NK-92 (cell line): ENCODE results near the gene SYNPO.

Source experiments
- DNase-seq: peaks from one replicate; lab custom pipeline; 2025; ENCODE audit not compliant: unreplicated experiment; lab: John Stamatoyannopoulos, UW

The SYNPO gene

GRCh38 chr5:150641824-150642566, 1.5 kb downstream of the SYNPO start:
- DNase-seq: no peak

DNA sequence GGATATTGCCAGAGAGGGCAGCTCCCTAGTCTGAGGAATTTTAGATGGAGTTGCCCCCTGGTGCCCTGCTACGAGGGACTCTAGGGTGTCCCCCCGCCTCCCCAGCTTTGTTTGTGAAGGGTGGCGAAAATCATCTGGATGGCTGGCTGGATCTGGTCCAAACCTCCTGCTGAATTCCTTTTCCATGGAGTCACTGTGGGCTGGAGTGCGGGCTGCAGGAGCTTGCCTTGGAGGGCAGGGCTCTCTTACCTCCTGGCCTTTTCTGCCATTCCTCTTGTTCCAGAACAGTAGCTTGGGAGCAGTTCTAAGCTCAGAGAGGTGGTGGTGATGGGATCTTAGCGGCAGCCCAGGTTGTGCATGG, 2.1 kb downstream of the SYNPO start:
- DNase-seq: no peak

DNA sequence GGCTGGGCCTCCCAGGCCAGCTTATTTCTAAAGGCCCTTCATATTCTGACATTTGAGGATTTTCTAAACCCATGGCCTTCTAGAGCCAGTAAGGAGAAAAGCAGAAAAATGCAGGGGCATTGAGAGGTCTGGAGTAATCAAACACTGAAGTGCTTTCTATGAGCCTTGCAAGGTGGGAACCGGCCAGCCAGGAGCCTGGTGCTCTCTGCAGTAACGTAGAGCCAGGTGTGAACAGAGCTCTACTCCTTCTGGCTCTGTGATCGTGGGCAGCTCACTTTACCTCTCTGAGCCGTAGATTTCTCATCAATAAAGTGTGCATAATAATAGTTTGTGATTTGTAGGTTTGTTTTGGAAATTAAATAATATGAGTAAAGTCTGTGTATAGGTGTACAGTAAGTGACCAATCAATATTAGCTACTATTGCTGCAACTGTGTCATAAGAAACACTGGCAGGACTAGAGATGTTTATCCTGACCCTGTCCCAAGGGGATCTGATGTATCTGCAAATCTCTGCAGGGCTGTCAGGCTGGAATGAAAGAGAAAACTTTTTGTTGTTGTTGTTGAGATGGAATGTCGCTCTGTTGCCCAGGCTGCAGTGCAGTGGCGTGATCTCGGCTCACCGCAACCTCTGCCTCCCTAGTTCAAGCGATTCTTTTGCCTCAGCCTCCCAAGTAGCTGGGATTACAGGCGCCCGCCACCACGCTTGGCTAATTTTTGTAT, 2.7 kb downstream of the SYNPO start:
- no peak for DNase-seq

- DNase-seq: no peak
These were observed 3.6 kb downstream of the SYNPO start for GRCh38 chr5:150644058-150644457.

DNA sequence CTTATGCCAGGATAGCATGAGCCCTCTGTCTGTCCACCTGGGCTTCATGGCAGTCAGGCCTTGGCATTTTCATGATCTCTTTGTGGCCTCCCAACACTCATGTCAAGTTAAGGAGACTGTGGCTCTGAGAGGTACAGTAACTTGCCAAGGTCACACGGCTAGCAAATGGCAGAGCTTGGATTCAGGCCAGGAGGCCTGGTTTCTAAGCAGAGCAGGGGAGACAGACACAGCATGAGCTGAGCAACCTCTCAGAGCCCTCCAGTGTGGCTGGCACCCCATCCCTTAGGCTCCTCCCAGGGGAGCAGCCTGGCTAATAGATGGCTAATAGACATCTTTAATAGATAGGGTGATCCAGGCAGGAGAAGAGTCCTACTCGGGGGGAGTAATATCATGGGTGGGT, 4.1 kb downstream of the SYNPO start:
- no peak for DNase-seq

DNA sequence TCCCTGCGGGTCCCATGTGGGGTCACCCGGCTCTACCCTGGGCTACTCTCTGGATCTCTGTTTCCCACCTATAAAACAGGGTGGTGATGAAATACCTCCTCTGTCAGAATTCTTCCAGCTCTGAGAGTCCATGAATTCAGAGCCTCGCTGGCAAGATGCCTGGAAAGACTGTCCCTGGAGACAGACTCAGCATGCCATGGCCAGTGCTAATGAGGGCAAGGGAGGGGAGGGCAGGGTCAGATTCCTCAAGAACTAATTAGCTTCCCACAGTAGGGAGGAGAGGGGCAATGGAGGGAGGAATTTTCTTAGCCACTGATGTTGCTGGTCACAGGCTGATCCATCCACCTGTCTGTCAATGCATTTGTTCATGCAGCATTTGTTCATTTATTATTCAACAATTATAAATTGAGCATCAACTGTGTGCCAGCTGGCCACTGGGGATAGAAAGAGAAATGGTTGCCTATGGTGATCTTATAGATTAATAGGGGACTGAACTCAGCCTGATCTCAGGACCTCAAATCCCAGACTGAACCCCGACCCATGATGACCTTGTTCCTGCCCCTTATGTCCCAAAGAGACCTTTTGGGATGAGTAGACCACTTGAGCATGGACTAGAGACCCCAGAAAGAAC, 4.7 kb downstream of the SYNPO start:
- no peak for DNase-seq

- no peak for DNase-seq
These were observed 7.1 kb downstream of the SYNPO start for GRCh38 chr5:150647275-150648251.

GRCh38 chr5:150648294-150649107, 8.0 kb downstream of the SYNPO start:
- DNase-seq: no peak

- no peak for DNase-seq
These were observed 8.9 kb downstream of the SYNPO start for GRCh38 chr5:150649108-150650020.

- DNase-seq: no peak
These were observed 9.9 kb downstream of the SYNPO start for GRCh38 chr5:150650021-150651006.

- DNase-seq: no peak
These were observed 10.9 kb downstream of the SYNPO start for GRCh38 chr5:150651382-150651781.

- DNase-seq: no peak
These were observed 11.6 kb downstream of the SYNPO start for GRCh38 chr5:150651924-150652671.

DNA sequence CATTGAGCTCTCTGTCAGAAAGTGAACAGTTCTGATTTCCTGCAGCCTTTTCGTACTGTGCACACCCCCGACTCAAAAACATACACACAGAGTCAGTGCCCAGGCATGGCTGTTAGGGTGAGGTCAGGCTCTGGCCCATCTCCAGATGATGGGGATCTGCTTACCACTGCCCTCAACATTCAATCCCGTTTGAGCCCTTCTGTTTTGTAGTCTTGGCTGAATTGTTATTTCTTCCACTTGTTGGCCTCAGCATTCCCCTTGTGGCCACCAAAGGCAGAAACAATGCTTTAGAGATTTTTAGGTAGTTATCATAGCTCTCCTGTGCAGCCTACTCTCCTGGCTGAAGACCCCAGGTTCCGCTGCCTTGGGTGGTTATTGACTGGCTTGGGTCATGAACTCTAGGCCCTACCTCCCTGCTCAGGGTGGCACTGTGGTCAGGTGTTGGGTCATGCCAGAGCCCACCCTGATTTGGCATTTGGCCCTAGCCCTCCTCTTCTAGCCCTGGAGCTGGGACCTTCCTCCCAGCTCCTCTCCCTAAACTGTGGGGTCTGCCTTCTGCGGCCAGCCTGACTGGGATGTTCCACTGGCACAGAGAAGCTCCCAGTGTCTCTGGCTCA, 12.8 kb downstream of the SYNPO start:
- DNase-seq: no peak

DNA sequence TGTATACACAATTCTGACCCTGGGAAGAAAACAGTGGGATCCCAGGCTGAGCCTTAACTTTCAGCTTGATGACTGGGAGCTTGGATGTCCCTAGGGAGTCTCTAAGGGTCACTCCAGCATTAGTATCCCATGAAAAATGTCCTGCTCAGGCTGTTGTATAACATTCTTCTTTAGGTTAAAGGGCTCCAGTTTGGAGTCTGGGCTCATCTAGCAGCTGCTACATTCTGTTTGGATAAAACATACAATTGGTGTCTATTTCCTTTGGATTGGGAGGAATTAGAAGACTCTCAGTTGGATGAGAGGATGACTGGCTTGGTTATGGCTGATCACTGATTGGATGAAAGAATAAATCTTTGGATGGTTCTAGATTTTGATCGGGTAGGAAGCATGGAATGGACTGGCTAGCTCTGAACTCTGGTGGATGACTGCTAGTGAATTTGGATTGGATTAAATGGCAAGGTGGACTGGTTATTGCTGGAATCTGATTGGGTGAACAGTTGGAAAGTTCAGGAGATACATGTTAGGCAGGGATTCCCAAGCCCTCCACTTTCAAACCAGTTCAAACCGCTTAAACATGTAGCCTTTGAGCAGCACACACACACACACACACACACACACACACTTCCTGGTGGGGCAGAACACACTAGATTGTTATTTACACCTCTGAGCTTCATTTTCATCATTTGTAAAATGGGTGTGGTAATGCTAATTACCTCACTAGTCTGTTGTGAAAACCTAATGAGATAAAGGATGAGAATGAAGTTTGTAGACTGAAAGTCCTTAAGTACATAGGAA, 13.5 kb downstream of the SYNPO start:
- DNase-seq: no peak

- no peak for DNase-seq
These were observed 14.8 kb downstream of the SYNPO start for GRCh38 chr5:150655221-150655620.
